ENCODE data around the gene SMOC1.

DNA sequence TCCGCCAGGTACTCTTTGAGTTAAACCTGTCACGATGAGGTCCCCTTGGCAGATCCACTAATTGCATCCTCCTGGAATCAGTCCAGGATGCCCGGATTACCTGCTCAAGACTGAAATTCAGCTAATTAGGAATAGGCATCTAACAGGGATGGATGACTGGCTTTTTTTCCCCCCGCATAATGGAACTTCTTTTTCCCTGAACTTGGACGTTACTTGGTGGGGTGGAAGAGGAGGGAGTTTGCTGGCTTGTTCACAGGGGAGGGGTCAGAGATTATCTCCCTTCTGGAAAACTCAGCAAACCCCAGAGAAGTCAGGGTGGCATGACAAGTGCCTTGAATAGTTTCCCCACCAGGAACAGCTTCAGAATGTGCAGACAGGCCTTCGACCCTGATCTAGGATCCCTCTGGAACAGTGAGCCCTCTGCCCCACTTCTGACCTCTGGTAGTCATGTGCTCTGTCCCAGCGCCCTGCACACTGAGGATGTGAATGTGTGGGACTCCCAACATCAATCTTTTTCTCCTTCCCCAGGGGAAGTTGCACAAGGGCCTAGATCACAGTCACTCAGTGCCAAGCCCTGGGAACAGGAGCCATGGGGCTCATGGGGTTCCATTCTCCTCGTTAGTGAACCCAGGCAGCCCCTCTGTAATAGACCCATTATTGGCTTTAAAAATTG, 142.5 kb downstream of the SMOC1 start:
- TF ChIP-seq POLR2AphosphoS5 (IDR thresholded peaks at IDR 0.05; ENCODE audit: low read depth, low read length) (no peak), POLR2A (IDR thresholded peaks at IDR 0.05; ENCODE audit: low read depth, low read length) (no peak), TAF1 (IDR thresholded peaks at IDR 0.05; ENCODE audit: low read depth, low read length) (no peak), SPI1 (IDR thresholded peaks at IDR 0.05; ENCODE audit: low read depth, low read length) (no peak), PAX5 (IDR thresholded peaks at IDR 0.05; ENCODE audit: insufficient read depth, low read length, severe bottlenecking) (no peak), POU2F2 (IDR thresholded peaks at IDR 0.05; ENCODE audit: low read depth, low read length) (no peak)
